GM19463 (cell line): ENCODE data around the gene MLLT10.

Experiments used
- ATAC-seq: cut with Tn5 transposase; IDR thresholded peaks from one replicate; pipeline ENCODE4 v1.9.1; 2021; ENCODE audit warnings: mild to moderate bottlenecking, moderate library complexity; ENCODE audit not compliant: unreplicated experiment

Gene MLLT10

DNA sequence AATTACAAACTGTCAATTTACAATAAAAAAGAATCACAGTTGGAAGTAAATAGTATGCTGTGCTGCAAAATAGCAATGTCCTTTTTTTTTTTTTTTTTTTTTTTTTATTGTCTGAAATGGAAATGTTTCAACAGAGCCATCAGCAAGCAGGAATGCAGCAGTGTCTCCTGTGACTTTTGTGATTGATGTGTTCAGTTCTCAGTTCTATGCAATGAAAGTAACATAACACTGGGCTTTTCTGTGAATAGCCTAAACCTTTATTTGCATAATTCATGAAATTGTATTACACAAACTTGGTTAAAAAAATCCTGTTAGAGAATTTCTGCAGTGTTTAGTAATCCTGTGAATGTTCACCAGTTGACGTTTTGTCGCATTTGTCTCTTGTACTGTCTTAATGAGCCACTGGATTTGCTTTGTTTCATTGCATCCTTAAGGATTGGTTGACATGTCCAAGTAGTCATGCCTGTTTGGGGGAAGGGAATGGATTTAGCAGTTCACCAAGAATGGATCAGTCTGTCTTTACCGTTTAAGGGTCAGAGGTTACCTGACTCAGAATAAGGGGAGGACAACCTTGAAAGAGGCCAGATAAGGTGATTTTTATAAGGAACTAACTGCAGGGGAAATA is 192.7 kb downstream of the MLLT10 start:
- no peak for ATAC-seq

DNA sequence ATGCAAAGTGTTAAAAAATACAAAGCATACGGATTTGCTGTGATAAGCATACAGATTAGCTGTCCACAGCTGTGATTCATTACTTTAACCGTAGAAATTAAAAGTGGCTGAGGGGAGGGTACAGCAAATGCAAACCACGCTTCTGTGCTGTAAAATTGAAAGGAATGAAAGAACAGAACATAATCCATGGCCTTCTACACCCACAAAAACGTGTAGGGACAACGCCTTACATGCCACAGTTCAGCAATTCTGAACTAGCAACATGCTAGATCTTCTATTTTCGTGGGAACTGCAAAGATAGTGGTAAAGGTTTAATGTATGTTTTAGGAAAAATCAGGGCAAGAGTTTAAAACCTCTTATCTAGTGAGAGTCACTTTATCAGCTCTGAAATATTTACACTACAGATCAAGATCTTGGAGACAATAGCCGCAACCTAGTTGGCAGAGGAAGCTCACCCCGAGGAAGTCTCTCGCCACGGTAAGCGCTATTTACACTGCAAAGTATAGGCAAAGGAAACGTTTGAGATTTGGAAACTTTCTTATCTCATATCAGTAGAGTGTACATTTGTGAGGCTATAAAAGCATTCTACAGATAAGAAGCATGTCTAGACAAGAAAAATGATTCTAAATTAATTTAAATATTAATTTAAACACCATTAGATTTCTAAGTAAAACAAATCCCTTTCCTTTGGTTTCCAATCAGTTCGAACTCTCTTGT is 193.6 kb downstream of the MLLT10 start:
- no peak for ATAC-seq

DNA sequence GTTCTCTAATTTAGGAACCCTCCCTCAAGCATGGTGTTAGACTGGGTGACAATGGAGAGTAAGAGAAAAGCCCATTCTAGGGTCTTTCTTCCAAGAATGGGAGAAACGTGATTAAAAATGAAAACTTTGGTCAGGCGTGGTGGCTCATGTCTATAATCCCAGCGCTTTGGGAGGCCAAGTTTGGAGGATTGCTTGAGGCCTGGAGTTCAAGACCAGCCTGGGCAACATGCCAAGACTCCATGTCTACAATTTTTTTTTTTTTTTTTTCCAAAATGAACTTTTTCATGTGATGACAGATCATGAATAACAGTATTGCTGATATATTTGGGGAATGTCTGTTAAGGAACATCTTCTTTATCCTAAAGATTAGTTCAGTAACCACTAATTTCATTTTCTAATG is 194.6 kb downstream of the MLLT10 start:
- no peak for ATAC-seq

DNA sequence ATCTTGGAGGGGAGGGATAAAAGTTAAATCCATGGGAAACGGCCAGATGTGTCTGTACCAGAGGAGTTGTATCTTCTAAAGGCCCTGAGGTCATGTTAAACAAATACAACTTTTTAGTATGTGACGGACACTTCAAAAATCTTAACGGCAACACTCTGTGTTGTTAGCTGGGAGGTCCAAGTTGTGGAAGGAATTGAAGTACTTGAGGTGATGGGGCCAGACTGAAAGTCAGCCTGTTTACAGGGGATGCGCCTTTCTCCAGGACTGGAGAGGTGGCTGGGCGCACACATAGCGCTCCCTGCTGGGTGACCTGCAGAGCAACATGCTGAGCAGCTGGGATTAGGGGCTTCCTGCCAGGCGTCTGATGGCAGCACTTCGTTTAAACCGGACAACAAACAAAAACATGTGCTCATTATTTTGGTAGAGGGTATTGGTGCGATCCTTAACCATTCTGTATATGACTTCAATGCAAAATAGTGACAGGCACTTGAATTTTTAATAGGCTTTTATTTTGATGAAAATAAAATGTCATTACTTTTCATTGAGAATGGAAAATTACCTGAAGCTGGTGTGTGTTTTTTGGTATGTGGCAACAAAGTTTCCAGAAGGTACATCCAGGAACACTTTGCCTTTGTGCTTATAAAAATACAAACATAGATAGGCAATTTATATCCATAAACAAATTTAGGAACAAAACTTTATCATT is 198.2 kb downstream of the MLLT10 start:
- peak; percentile 97 for ATAC-seq

DNA sequence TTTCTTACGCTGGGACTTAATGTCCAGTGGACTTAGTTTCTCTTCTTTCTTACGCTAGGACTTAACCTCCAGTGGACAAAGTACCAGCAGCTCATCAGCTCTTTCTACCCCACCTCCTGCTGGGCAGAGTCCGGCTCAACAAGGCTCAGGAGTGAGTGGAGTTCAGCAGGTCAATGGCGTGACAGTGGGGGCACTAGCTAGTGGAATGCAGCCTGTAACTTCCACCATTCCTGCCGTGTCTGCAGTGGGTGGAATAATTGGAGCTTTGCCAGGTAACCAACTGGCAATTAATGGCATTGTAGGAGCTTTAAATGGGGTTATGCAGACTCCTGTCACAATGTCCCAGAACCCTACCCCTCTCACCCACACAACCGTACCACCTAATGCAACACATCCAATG is 199.7 kb downstream of the MLLT10 start:
- no peak for ATAC-seq

DNA sequence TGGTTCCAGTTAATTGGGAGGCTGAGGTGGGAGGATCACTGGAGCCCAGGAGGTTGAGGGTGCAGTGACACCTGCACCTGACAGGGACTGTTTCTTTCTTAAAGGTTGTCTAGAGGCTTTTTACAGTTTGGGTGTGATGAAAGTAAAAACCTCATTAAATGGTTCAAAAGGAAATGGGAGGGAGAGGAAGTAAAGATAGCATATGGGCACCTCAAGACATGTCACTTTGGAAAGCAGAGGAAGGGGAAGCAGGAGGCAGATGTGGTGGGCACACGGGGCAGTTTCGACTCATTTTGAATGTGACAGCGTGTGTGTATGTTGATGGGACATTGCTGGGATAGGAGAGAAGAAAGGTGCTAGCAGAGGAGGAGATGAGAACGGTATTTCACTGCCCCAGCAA is 203.1 kb downstream of the MLLT10 start:
- ATAC-seq = no peak

DNA sequence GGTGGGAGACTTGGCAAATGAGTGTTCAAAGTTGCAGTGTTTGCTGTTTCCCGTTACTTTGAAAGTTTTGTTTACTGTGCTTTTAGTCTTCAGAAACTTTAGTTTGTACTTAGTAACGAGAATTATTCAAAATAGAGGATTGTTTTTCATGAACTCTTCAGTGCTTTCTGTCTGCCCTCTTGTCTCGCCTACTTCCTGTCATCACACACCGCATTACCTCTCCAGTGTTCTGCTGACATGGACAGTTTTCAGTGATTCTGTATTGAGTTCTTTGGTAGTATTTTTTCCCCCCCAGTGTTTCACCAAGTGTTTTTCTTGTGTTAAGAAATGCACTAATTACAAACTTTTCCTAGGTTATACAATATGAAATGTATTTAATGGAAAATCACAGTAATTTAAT is 207.0 kb downstream of the MLLT10 start:
- no peak for ATAC-seq

DNA sequence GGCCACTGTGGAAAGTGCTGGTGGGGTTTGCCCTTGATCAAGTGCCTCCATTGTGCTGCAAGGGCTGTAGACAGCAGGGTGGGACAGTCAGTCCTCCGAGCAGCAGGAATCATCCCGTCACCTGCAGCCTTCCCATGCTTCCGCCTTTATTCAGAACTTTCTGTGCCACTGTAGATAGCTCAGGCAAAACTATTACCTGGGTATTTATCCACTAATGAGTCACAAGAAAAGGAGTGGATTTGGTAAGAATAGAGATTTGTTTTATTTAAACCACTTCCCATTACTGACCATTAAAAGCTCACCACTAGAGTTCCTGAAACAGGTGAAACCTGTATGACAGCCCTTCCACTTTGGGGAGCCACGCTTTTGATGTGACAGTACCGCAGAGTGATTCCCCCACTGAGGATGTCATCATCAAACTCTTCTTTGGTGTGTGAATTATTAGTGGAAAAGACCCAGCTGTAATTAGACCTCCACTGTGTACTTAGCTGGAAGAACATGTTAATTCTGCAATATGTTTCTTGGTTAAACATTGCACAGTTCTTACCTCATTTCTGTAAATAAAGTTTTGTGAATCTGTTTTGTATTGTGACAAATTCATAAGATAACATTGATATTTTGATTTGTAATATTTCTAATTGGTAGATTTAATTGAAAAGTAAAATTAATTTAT is 208.8 kb downstream of the MLLT10 start:
- no peak for ATAC-seq

DNA sequence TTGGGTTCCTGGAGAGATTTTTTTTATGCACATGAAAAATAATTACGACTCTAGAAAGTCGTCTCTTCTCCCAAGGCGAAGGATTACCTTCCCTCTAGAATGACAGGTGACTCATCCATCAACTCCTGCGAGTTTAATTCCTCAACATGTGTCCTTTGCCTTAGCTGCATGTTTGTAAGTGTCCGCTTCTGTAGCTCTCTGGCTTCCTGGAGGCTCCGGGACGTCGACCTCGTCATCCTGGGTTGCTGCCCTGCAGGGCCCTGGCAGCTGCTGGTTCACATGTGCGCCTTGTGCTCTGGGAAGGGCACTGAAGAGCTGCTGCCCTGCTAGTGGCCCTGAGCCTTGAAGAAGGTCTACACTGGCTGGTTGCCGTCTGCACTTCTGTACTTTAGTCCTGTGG is 210.2 kb downstream of the MLLT10 start:
- ATAC-seq = no peak

DNA sequence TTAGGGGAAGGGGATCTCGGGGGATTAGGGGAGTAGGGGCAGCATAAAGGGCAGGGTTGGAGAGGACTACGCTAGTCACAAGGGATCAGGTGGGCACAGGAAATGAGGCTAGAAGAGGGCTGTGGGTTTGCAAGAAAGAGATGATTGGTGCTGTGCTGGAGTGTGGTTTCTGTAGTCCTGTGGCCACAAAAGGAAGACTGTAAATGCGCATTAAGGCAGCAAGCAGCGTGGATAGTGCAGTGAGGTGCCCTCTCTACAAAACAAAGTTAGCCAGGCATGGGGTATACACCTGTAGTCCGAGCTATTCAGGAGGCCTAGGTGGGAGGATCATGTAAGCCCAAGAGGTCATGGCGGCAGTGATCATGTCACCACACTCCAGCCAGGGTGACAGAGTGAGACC is 212.1 kb downstream of the MLLT10 start:
- ATAC-seq = no peak

DNA sequence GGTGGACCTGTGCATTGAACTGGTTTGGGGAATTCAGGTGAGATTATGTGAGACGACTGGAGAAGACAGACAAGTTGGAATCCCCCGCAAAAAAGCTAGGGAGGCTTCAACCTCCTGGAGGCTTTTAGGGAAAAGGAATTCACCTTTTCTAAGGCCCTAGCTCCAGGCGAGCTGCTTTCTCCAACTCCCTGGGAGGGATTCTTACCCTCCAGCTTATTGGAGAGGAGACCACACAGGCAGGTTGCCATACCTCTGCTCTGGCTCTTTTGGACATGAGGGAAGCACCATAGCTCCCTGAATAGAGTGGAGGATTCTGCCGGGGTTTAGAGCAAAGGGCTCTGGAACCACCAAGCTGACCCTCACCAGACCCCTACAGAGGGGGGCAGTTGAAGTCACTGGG is 213.8 kb downstream of the MLLT10 start:
- no peak for ATAC-seq

DNA sequence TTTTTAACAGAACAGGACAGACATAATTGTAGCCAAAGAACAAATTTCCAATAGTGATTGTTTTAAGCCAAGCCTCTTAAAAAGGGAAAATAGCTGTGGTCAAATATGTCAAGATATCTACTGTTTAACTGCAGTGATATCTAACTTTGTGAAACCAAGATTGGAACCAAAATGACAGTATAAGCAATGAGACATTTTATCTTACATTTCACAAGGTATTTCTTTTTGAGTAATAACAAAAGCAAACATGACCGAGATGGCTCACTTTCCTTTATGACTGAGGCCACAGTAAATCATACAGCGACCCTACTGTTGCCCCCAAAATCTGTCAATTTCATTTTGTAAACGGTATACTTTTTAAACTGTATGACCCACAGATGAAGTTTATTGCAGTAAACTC is 215.8 kb downstream of the MLLT10 start:
- ATAC-seq = no peak

DNA sequence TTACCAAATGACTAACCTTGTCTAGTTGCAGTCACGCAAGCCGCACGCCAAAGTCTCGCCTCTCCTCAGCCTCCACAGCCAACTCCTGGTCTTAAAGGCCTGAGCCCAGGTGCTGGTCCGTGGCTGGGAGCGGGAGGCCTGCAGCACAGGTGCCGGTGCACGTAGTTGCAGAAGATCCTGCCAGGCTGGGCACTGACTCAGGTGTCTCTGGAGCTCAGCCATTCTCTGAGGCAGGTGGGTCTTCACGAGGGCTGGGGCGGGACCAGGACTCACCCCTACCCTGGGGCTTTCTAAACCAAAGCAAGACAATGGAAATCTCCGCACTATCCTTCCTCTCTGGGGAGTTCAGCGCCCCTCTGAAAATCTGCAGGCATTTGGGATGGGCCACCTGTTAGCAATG is 216.4 kb downstream of the MLLT10 start:
- ATAC-seq = no peak

DNA sequence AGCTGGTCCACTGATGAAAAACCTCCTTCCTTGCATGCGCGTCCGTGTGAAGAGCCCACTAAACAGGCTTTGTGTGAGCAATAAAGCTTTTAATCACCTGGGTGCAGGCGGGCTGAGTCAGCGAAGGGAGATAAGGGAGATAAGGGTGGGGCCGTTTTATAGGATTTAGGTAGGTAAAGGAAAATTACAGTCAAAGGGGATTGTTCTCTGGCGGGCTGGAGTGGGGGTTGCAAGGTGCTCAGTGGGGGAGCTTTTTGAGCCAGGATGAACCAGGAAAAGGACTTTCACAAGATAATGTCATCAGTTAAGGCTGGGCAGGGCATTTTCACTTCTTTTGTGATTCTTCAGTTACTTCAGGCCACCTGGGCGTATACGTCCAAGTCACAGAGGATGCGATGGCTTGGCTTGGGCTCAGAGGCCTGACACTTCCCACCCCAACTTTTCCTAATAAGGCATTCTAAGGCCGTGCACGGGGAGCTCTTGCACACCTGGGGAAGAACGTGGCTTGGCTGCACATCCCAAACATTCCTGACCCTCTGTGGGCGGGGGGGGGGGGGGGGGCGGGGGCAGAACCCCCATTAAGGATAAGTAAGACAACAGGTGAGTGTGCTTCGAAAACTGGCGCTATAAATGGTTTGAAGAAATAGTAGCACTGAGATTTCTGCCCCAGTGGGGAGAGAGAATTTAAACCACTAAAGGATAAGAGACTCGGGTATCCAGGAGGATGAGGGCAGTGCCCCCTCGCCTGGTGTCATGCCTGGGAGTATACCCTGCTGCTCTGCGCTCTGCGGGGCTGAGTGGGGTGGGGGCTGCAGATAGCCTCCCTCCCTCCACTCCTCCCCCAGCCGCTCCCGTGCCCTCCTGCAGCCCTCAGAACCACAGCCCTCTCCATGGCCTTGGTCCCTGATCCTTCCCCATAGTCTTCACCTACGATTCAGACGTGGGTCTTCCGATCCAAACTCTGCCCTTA is 217.6 kb downstream of the MLLT10 start:
- ATAC-seq = no peak

DNA sequence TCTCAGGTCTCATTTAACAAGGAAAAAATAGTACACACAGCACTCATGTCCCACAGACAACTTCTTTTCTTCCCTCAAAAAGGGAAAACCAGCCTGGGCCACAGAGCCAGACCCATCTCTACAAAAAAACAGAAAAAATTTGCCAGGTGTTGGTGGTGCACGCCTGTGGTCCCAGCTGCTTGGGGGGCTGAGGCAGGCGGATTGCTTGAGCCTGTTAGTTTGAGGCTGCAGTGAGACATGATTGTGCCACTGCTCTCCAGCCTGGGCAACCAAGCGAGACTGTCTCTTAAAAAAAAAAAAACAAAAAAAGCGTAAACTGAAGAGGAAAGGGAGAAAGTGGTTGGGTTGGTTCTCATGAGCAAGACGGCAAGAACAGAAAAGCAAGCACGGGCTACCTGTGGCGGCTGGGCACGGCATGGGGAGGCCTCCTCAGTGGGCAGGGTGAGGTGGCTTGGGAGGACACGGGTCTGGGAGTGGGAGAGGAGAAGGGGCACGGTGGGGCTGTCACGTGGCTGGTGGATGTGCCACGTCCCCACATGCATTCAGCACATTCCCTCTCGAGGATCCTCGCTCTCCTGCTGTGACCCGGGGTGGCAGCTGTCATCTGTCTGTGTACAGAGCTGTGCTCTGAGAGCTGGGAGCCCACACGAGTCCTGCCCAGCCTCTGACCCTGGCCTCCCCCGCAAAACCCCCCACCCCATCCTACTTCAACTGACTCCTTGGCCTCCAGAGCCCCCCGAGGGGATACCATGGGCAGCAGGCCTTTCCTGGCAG is 219.7 kb downstream of the MLLT10 start:
- no peak for ATAC-seq

DNA sequence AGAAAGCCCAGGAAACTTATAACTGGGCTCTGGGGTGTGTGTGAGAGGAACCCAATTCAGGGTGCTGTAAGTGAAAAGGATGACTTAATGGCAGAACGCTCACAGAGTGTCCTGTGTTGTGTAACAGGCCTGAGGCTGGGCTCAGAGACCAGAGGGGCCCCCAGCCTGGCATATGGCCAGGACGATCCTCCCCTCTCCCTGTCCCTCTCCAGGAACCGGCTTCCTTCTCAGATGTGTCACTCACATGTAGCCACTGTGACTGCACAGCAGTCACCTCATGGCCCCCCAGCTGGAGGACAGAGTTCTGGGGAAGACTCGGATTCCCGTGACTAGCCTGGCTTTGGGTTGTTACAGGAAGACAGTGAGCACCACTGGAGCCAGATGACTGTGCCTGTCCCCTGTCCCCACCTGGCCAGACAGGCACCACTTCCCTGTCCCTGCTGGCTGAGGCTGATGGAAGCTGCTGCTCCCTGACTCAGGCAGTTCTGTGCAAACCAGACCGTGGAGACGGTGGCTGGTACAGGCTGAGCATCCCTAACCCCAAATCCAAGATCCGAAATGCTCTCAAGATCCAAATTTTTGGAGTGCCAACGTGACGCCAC is 220.5 kb downstream of the MLLT10 start:
- no peak for ATAC-seq

DNA sequence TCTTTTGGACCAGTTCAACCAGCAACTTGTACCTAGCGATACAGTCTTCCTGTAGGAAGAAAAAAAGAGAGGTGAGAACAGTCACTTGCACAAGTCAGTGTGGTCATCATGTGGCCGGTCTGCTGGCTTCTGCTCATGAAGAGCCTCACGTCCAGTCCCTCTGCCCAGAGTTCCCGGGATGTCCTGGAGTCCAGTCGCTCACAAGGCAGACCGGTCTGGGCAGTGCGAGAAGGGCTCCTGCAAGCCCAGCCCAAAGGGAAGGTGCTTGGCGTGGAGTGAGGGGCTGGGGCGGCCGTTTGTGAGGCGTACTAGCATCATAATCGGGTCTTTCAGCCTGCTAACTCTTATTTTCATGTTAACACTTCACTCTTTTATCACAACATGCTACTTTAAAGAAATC is 222.7 kb downstream of the MLLT10 start:
- no peak for ATAC-seq

DNA sequence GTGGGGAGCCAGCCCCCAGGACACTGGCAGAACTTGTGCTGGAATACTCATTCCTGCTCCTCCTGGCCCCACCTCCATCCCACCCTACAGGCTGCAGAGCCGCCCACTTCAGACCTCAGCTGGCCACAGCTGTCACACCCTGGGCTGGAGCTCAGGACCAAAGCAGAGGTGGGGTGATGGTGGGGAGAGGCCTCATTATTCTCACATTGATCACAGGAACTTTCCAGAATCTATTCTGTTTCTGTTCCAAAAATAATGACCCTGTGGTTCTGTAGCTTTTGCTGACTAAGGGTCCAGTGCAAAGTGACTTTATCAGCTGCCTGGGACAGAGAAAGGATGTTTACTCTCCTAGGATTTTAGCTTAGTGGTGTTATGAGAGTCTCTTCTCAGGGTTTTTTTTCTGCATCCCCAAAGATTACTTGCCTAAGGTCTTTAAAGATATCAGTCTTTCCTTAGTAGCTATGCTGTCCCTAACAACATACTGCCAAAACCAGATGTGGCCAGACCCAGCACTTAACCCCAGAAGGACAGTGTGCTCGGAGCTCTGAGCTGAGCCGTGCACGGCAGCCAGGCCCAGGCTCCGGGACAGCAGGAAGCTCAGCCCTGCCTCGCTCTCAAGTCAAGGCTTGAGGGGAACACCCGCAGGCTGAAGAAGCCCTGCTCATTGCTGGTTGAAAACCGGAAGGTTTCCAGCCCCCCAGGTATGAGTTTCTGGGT is 223.3 kb downstream of the MLLT10 start:
- ATAC-seq = no peak

DNA sequence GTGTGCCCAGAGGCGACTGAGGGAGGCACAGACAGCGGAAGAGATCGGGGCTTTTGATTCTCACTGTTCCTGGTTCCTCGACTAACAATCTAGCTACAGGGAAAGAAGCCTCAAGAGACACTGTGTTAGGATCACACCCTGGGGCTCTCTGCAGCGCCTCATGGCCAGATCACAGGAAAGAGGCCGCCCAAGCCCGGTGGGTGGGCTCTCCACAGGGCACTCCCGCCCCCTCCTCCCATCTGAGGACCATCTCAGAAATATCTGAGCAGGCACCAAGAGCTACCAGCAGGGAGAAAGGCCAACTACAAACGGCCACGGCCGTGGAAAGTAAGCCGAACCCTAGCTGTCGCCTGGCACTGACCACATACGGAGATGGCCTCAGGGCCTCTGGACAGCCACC is 224.2 kb downstream of the MLLT10 start:
- ATAC-seq = no peak
